Chondrocyte (in vitro differentiated cells): Measurements from ENCODE around the gene COA5. TPM values are rescaled to one million over a fixed set of nuclear protein-coding genes. Genes with fewer than 3 reads are reported as not detected.

ENCODE experiments used
- DNase-seq: peaks from one replicate; pipeline ENCODE4 v3.0.0; 2021; ENCODE audit warnings: mixed read lengths, low spot score
- H3K27ac Mint-ChIP-seq: one replicate; pipeline ENCODE4 v1.8.0; 2021; ENCODE audit warnings: mild to moderate bottlenecking, moderate library complexity, mixed read lengths; ENCODE audit not compliant: unreplicated experiment
- H3K27me3 Mint-ChIP-seq: 2 replicates; pipeline ENCODE4 v1.8.0; 2021; ENCODE audit warnings: low read depth, mixed read lengths
- H3K36me3 Mint-ChIP-seq: 2 replicates; pipeline ENCODE4 v1.8.0; 2021; ENCODE audit warnings: low read depth, mixed read lengths
- H3K4me1 Mint-ChIP-seq: 2 replicates; pipeline ENCODE4 v1.8.0; 2021; ENCODE audit warnings: low read depth, mild to moderate bottlenecking, mixed read lengths
- H3K4me3 Mint-ChIP-seq: one replicate; pipeline ENCODE4 v1.8.0; 2021; ENCODE audit warnings: mild to moderate bottlenecking, moderate library complexity, mixed read lengths; ENCODE audit not compliant: unreplicated experiment
- H3K9me3 Mint-ChIP-seq: 2 replicates; pipeline ENCODE4 v1.8.0; 2021; ENCODE audit warnings: low read depth, mixed read lengths
- CTCF ChIP-seq: fragments of 200-600 bp; sonication (generic); IDR thresholded peaks from 2 replicates; pipeline ENCODE4 v1.5.0; 2021; ENCODE audit warnings: antibody characterized with exemption, mild to moderate bottlenecking, moderate library complexity
- total RNA-seq: library from RNA; stranded (reverse); gene quantifications from 3 replicates; pipeline ENCODE4 v1.2.1, GENCODE V29; 2021

The COA5 gene
- total RNA-seq, 1 donor from 2014 or later = 16.7 TPM

- no peak for DNase-seq
- Mint-ChIP-seq H3K36me3 (peaks cover 10% of the 10 kb centered on the region), H3K27ac (no peak overlapping the region), H3K27me3 (no peaks in the 10 kb centered on the region), H3K9me3 (no peaks in the 10 kb centered on the region), H3K4me1 (no peaks in the 10 kb centered on the region), H3K4me3 (no peak overlapping the region)
- peak; percentile 39 for TF ChIP-seq CTCF
Observed at GRCh38 chr2:98577313-98577712, 31.0 kb downstream of the COA5 start.

GRCh38 chr2:98576666-98577312 is 31.5 kb downstream of the COA5 start:
- Mint-ChIP-seq H3K27ac (no peak overlapping the region), H3K36me3 (peaks cover 9% of the 10 kb centered on the region), H3K9me3 (no peaks in the 10 kb centered on the region), H3K4me1 (no peaks in the 10 kb centered on the region), H3K4me3 (no peak overlapping the region), H3K27me3 (no peaks in the 10 kb centered on the region)
- no peak for TF ChIP-seq CTCF
- DNase-seq = no peak

- H3K4me1 Mint-ChIP-seq = no peaks in the 10 kb centered on the region
- no peak for TF ChIP-seq CTCF
- H3K36me3 Mint-ChIP-seq = peaks cover 24% of the 10 kb centered on the region
- no peak for DNase-seq
- no peaks in the 10 kb centered on the region for H3K27me3 Mint-ChIP-seq
- H3K27ac Mint-ChIP-seq = no peak overlapping the region
- no peaks in the 10 kb centered on the region for H3K9me3 Mint-ChIP-seq
- no peak overlapping the region for H3K4me3 Mint-ChIP-seq
Observed at GRCh38 chr2:98573426-98573825, 34.9 kb downstream of the COA5 start.

GRCh38 chr2:98572676-98573075 is 35.6 kb downstream of the COA5 start:
- H3K9me3 Mint-ChIP-seq = no peaks in the 10 kb centered on the region

GRCh38 chr2:98572211-98572610 is 36.1 kb downstream of the COA5 start:
- DNase-seq = no peak
- Mint-ChIP-seq H3K4me3 (no peak overlapping the region), H3K9me3 (no peaks in the 10 kb centered on the region), H3K27ac (no peak overlapping the region), H3K36me3 (peaks cover 21% of the 10 kb centered on the region), H3K27me3 (no peaks in the 10 kb centered on the region), H3K4me1 (no peaks in the 10 kb centered on the region)
- no peak for TF ChIP-seq CTCF

More at GRCh38 chr2:98572676-98573075, 35.6 kb downstream of the COA5 start:
- Mint-ChIP-seq H3K27me3 (no peaks in the 10 kb centered on the region), H3K4me1 (no peaks in the 10 kb centered on the region), H3K36me3 (peaks cover 21% of the 10 kb centered on the region), H3K27ac (no peak overlapping the region), H3K4me3 (no peak overlapping the region)
- DNase-seq = no peak
- no peak for TF ChIP-seq CTCF
